SK-N-MC (cell line): ENCODE results near the gene RFX3.

Source experiments
- EZH2 ChIP-seq: fragments of 200-600 bp; sonication (generic); IDR thresholded peaks from one replicate; pipeline ENCODE4 v1.6.1; 2017; ENCODE audit warnings: antibody characterized with exemption
- POLR2AphosphoS5 ChIP-seq: IDR thresholded peaks from 2 replicates; pipeline ENCODE4 v1.6.1; 2012; ENCODE audit warnings: mild to moderate bottlenecking, low read depth, low read length, borderline replicate concordance

GRCh38 chr9:3308609-3309008 lies 217.2 kb downstream of the RFX3 start:
- TF ChIP-seq POLR2AphosphoS5 (no peak), EZH2 (no peak)
